SK-N-MC (cell line): ENCODE results near the gene SLC22A16.

Experiments
- EZH2 ChIP-seq: fragments of 200-600 bp; sonication (generic); IDR thresholded peaks from one replicate; pipeline ENCODE4 v1.6.1; 2017; ENCODE audit warnings: antibody characterized with exemption
- POLR2AphosphoS5 ChIP-seq: IDR thresholded peaks from 2 replicates; pipeline ENCODE4 v1.6.1; 2012; ENCODE audit warnings: mild to moderate bottlenecking, low read depth, low read length, borderline replicate concordance

DNA sequence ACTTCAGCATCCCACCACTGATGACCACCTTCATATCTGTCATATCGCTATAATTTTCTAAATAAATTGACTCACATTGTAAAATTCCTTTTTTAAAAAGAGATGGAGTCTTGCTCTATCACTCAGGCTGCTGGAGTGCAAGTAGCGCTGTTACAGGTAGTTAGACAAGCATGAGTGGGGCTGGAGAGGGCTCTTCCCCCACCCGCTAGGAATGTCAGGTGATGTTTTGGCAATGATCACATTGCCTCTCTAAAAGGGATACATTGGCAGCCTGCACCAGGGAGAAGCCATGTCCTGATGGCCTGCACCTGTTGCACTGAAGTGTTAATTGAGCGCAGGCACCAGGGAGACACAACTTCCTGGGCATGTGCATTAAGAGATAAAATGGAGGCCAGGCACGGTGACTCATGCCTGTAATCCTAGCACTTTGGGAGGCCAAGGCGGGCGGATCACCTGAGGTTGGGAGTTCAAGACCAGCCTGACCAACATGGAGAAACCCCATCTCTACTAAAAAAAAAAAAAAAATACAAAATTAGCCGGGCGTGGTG lies 16.9 kb upstream of the SLC22A16 start:
- TF ChIP-seq POLR2AphosphoS5 (no peak), EZH2 (no peak)
